Body of pancreas (tissue), 4 donors: ENCODE results near the gene CNR1. TPM values are rescaled to one million over a fixed set of nuclear protein-coding genes. Genes with fewer than 3 reads are reported as not detected.

ENCODE experiments used
- ATAC-seq: fragments of 150-250 bp; one replicate; pipeline ENCODE4 v1.9.1; 2016
- DNase-seq, 4 donors: peaks; one replicate each; pipeline ENCODE4 v3.0.0-alpha.2; 2019
- H3K27ac ChIP-seq, 4 donors: fragments of 200-600 bp; sonication (generic); 1 replicate in 3 of 4; 2 replicates in 1 of 4; pipeline versions ENCODE4 v1.5.1 to v1.6.1; 2016 to 2019; ENCODE audit warnings: mild to moderate bottlenecking in 1 of 4, mixed read lengths in 1 of 4, moderate library complexity in 1 of 4
- H3K27me3 ChIP-seq, 2 donors: fragments of 200-600 bp; sonication (generic); one replicate each; pipeline ENCODE4 v1.6.0; 2016; ENCODE audit warnings: mild to moderate bottlenecking in 1 of 2
- H3K36me3 ChIP-seq, 2 donors: fragments of 200-600 bp; sonication (generic); replicated peaks in 1 of 2; 2 replicates each; pipeline ENCODE4 v1.5.1; 2016; ENCODE audit warnings: low read depth in 2 of 2; ENCODE audit not compliant: insufficient read depth in 1 of 2
- H3K4me1 ChIP-seq: fragments of 200-600 bp; sonication (generic); one replicate; pipeline ENCODE4 v1.6.0; 2016
- H3K4me3 ChIP-seq, 2 donors: fragments of 200-600 bp; sonication (generic); 1 replicate in 1 of 2; 2 replicates in 1 of 2; pipeline ENCODE4 v1.5.1; 2016 to 2019
- H3K9me3 ChIP-seq, 3 donors: fragments of 200-600 bp; sonication (generic); 1 replicate in 2 of 3; 2 replicates in 1 of 3; pipeline ENCODE4 v1.5.1; 2016
- CTCF ChIP-seq, 7 experiments: fragments of 450-650 bp in 4 of 7; fragments of 200-600 bp in 3 of 7; sonication (generic) in 3 of 7; IDR thresholded peaks; one replicate each; pipeline ENCODE4 v1.5.1; 2016 to 2019; ENCODE audit warnings: antibody characterized with exemption in 7 of 7
- POLR2A ChIP-seq, 3 donors: fragments of 450-650 bp; IDR thresholded peaks; one replicate each; pipeline ENCODE4 v1.6.1; 2016; ENCODE audit warnings: antibody characterized with exemption in 3 of 3, mild to moderate bottlenecking in 2 of 3
- WGBS, 2 donors: methylation state at CpG; one replicate each; pipeline ENCODE4 v1.1.5; 2017; 5-methylcytosine and 5-hydroxymethylcytosine counted together
- intact Hi-C: fragments of 100-400 bp; cut with DNase I; formaldehyde crosslinking; loops from one replicate; pipeline ENCODE4 v1.15.1; 2023
- total RNA-seq, 2 donors: library from RNA; depleted of rRNA; stranded (reverse); fragments of >200 nt; gene quantifications; one replicate each; pipeline ENCODE4 v1.1.0, GENCODE V29; 2016

Gene CNR1
- total RNA-seq, 2 donors from 2014 or later = 2.6 to 6.6 TPM

GRCh38 chr6:88145298-88145963 lies 20.7 kb downstream of the CNR1 start:
- H3K4me3 ChIP-seq = no peak overlapping the region
- H3K27ac ChIP-seq = no peak overlapping the region
- no peaks in the 10 kb centered on the region for H3K4me1 ChIP-seq
- 57 to 66% methylated on average over 6 of the region's 6 CpGs for WGBS, 2 donors
- H3K27me3 ChIP-seq = no peaks in the 10 kb centered on the region
- no peaks in the 10 kb centered on the region for H3K9me3 ChIP-seq
- no peak for TF ChIP-seq CTCF (IDR thresholded peaks at IDR 0.05)
- TF ChIP-seq POLR2A (IDR thresholded peaks at IDR 0.05) = no peak
- DNase-seq = no peak
- ATAC-seq = no peak
- H3K36me3 ChIP-seq = no peaks in the 10 kb centered on the region
- intact Hi-C loops = no loop called here

GRCh38 chr6:88144637-88145297 lies 21.4 kb downstream of the CNR1 start:
- intact Hi-C loops = no loop called here
- ATAC-seq (no peak), DNase-seq (no peak)
- no peak overlapping the region for H3K4me3 ChIP-seq
- no peaks in the 10 kb centered on the region for H3K9me3 ChIP-seq
- no peak for TF ChIP-seq CTCF (IDR thresholded peaks at IDR 0.05)
- TF ChIP-seq POLR2A (IDR thresholded peaks at IDR 0.05) = no peak
- H3K36me3 ChIP-seq = no peaks in the 10 kb centered on the region
- H3K27me3 ChIP-seq = no peaks in the 10 kb centered on the region
- 73 to 83% methylated on average over 20 of the region's 20 CpGs for WGBS, 2 donors
- H3K4me1 ChIP-seq = no peaks in the 10 kb centered on the region
- H3K27ac ChIP-seq = no peak overlapping the region

DNA sequence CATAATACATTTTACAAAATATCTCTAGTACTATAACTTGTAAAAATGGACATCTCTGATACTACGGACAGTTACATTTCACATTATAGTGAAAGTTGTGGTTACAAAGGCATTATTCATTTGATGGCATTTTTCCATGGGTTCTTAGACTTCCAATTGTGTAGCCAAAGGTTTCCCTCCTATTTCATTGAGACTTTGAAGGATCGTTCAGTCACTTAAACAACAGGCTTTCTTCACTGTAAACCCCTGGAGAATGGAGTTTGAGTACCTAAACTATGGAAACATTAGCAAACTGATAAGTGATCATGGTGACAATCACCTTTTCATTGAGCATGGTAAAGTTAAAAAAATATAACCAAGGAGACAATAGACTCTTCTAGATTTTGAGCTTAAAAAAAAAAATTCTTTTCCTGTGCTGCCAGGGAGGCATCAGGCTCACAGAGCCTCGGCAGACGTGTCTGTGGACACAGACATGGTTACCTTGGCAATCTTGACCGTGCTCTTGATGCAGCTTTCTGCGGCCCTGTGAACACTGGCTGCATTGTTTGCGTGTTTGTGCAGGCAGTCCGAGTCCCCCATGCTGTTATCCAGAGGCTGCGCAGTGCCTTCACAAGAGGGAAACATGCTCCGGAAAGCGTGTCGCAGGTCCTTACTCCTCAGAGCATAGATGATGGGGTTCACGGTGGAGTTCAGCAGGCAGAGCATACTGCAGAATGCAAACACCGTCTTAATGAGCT lies 22.6 kb downstream of the CNR1 start:
- TF ChIP-seq POLR2A (IDR thresholded peaks at IDR 0.05) (no peak), CTCF (IDR thresholded peaks at IDR 0.05) (no peak)

GRCh38 chr6:88142297-88142668 lies 23.9 kb downstream of the CNR1 start:
- no peak for ATAC-seq
- intact Hi-C loops = no loop called here
- no peaks in the 10 kb centered on the region for H3K27me3 ChIP-seq

More for the DNA sequence above, 22.6 kb downstream of the CNR1 start:
- Histone ChIP-seq H3K27me3 (no peaks in the 10 kb centered on the region), H3K4me3 (no peak overlapping the region), H3K9me3 (no peaks in the 10 kb centered on the region), H3K36me3 (no peaks in the 10 kb centered on the region), H3K27ac (no peak overlapping the region), H3K4me1 (no peaks in the 10 kb centered on the region)
- 42% methylated on average over 9 to 14 of the region's 14 CpGs for WGBS, 2 donors
- intact Hi-C loops = no loop called here
- no peak for DNase-seq
- ATAC-seq = no peak

More at GRCh38 chr6:88142297-88142668, 23.9 kb downstream of the CNR1 start:
- Histone ChIP-seq H3K9me3 (no peaks in the 10 kb centered on the region), H3K4me1 (no peaks in the 10 kb centered on the region), H3K36me3 (no peaks in the 10 kb centered on the region), H3K4me3 (no peak overlapping the region), H3K27ac (no peak overlapping the region)
- 57 to 77% methylated on average over 3 of the region's 3 CpGs for WGBS, 2 donors
- DNase-seq = no peak
- TF ChIP-seq CTCF (IDR thresholded peaks at IDR 0.05) (no peak), POLR2A (IDR thresholded peaks at IDR 0.05) (no peak)
